B cell (primary cell): Measurements from ENCODE around the gene GRK3.

Experiments
- CTCF ChIP-seq: fragments of 200-600 bp; IDR thresholded peaks from one replicate; pipeline ENCODE4 v1.8.0; 2022; ENCODE audit warnings: antibody characterized with exemption, mild to moderate bottlenecking
- EZH2 ChIP-seq: IDR thresholded peaks from 2 replicates; pipeline ENCODE4 v1.6.1; 2012; ENCODE audit warnings: borderline replicate concordance, low read depth, mild to moderate bottlenecking, moderate library complexity, low read length; ENCODE audit not compliant: insufficient read depth, poor library complexity, severe bottlenecking

GRCh38 chr22:25748140-25748539 lies 183.7 kb downstream of the GRK3 start:
- TF ChIP-seq CTCF (no peak), EZH2 (no peak)
